H1 (cell line): ENCODE data around the gene CCT5. TPM values are rescaled to one million over a fixed set of nuclear protein-coding genes. Genes with fewer than 3 reads are reported as not detected.
A peak's percentile ranks its signal among the peaks of the same experiment; 100 is the strongest.

Experiments
- CTCF ChIA-PET: fragments of 300-600 bp; sonication (Branson Sonifier 250); formaldehyde crosslinking; loops from one replicate; lab custom pipeline; 2021; ENCODE audit not compliant: partially characterized antibody; lab: Charles Lee
- POLR2A ChIA-PET: fragments of 300-600 bp; sonication (Branson Sonifier 250); formaldehyde crosslinking; loops from one replicate; lab custom pipeline; 2021; ENCODE audit warnings: inconsistent platforms; ENCODE audit not compliant: partially characterized antibody; lab: Charles Lee
- DNase-seq, 2 experiments: peaks; one replicate each; pipeline versions ENCODE4 v3.0.0 to v3.0.0-alpha.2; 2010 to 2022; ENCODE audit warnings: low spot score in 2 of 2, low read depth in 1 of 2, mixed read lengths in 1 of 2
- FAIRE-seq: peaks from 2 replicates; lab custom pipeline; 2011; peaks lifted over from hg19 to GRCh38; lab: Jason Lieb, UNC
- H2AFZ ChIP-seq: 2 replicates; pipeline ENCODE4 v1.8.1; 2012; ENCODE audit warnings: low read length, inconsistent platforms
- H2AK5ac ChIP-seq: 2 replicates; pipeline ENCODE4 v1.6.1; 2013; ENCODE audit warnings: low read depth, low read length
- H2BK120ac ChIP-seq: replicated peaks from 2 replicates; pipeline ENCODE3; 2013; ENCODE audit warnings: low read depth, low read length, inconsistent platforms
- H2BK12ac ChIP-seq: 2 replicates; pipeline ENCODE4 v1.6.1; 2013; ENCODE audit warnings: low read depth, low read length
- H2BK15ac ChIP-seq: 2 replicates; pipeline ENCODE4 v1.6.1; 2013; ENCODE audit warnings: low read length
- H2BK20ac ChIP-seq: 2 replicates; pipeline ENCODE4 v1.6.1; 2013; ENCODE audit warnings: low read length
- H2BK5ac ChIP-seq: 2 replicates; pipeline ENCODE4 v1.6.1; 2013; ENCODE audit warnings: low read depth, low read length
- H3K14ac ChIP-seq: 2 replicates; pipeline ENCODE4 v1.6.1; 2013; ENCODE audit warnings: inconsistent platforms; ENCODE audit not compliant: insufficient read length
- H3K18ac ChIP-seq: 2 replicates; pipeline ENCODE4 v1.6.1; 2013; ENCODE audit warnings: low read length; ENCODE audit errors: extremely low read depth
- H3K23ac ChIP-seq: 2 replicates; pipeline ENCODE4 v1.6.1; 2013; ENCODE audit warnings: inconsistent platforms; ENCODE audit not compliant: insufficient read length
- H3K23me2 ChIP-seq: 2 replicates; pipeline ENCODE4 v1.6.1; 2013; ENCODE audit warnings: low read depth, low read length
- H3K27ac ChIP-seq: 2 replicates; pipeline ENCODE4 v1.6.1; 2011; ENCODE audit warnings: low read depth, low read length, inconsistent platforms
- H3K27me3 ChIP-seq, 4 experiments: replicated peaks in 1 of 4; 1 replicate in 1 of 4; 2 replicates in 3 of 4; pipeline versions ENCODE4 v1.6.1 to v1.8.1; 2011 to 2013; ENCODE audit warnings: low read length in 3 of 4, mild to moderate bottlenecking in 3 of 4, inconsistent platforms in 2 of 4, mixed read lengths in 2 of 4, moderate library complexity in 1 of 4; ENCODE audit not compliant: control insufficient read depth in 3 of 4, insufficient read depth in 3 of 4; ENCODE audit errors: extremely low read depth in 1 of 4
- H3K36me3 ChIP-seq, 4 experiments: 2 replicates each; pipeline versions ENCODE4 v1.6.1 to v1.8.1; 2011 to 2013; ENCODE audit warnings: mild to moderate bottlenecking in 4 of 4, low read length in 3 of 4, moderate library complexity in 2 of 4, control low read depth in 1 of 4, inconsistent platforms in 1 of 4; ENCODE audit not compliant: insufficient read depth in 4 of 4, control insufficient read depth in 2 of 4
- H3K4ac ChIP-seq: replicated peaks from 2 replicates; pipeline ENCODE3; 2013; ENCODE audit warnings: low read length, low read depth, mixed read lengths, inconsistent platforms; ENCODE audit not compliant: insufficient read length
- H3K4me1 ChIP-seq, 4 experiments: replicated peaks in 1 of 4; 1 replicate in 1 of 4; 2 replicates in 3 of 4; pipeline versions ENCODE4 v1.6.1 to v1.8.1; 2011 to 2013; ENCODE audit warnings: low read length in 3 of 4, inconsistent platforms in 2 of 4, mixed read lengths in 1 of 4; ENCODE audit not compliant: insufficient read depth in 4 of 4, control insufficient read depth in 3 of 4
- H3K4me2 ChIP-seq, 2 experiments: 2 replicates each; pipeline versions ENCODE4 v1.6.1 to v1.8.1; 2011 to 2013; ENCODE audit warnings: low read depth in 2 of 2, low read length in 2 of 2, control low read depth in 1 of 2, inconsistent platforms in 1 of 2, mild to moderate bottlenecking in 1 of 2; ENCODE audit not compliant: insufficient read depth in 1 of 2
- H3K4me3 ChIP-seq, 4 experiments: fragments of 200-600, 300-600 bp in 1 of 4; sonication (generic), shearing (Covaris generic), sonication (Bioruptor Twin) in 1 of 4; 2 replicates each; pipeline versions ENCODE4 v1.5.1 to v1.8.1; 2011 to 2016; ENCODE audit warnings: low read length in 4 of 4, low read depth in 3 of 4, control low read depth in 2 of 4, inconsistent platforms in 2 of 4, mild to moderate bottlenecking in 2 of 4, mixed read lengths in 1 of 4, moderate library complexity in 1 of 4; ENCODE audit not compliant: insufficient read depth in 2 of 4; ENCODE audit errors: extremely low read depth in 1 of 4
- H3K56ac ChIP-seq: replicated peaks from 2 replicates; pipeline ENCODE3; 2013; ENCODE audit warnings: low read depth, mild to moderate bottlenecking, mixed read lengths, low read length, inconsistent platforms; ENCODE audit not compliant: insufficient read length
- H3K79me1 ChIP-seq: 2 replicates; pipeline ENCODE4 v1.6.1; 2013; ENCODE audit warnings: low read depth, low read length, control low read depth
- H3K79me2 ChIP-seq, 2 experiments: 2 replicates each; pipeline versions ENCODE4 v1.6.1 to v1.8.1; 2012 to 2013; ENCODE audit warnings: low read length in 2 of 2, mild to moderate bottlenecking in 2 of 2, inconsistent platforms in 1 of 2; ENCODE audit not compliant: insufficient read depth in 2 of 2, control insufficient read depth in 1 of 2
- H3K9ac ChIP-seq, 4 experiments: replicated peaks in 1 of 4; 1 replicate in 1 of 4; 2 replicates in 3 of 4; pipeline versions ENCODE4 v1.6.1 to v1.8.1; 2011 to 2013; ENCODE audit warnings: low read depth in 3 of 4, low read length in 3 of 4, control low read depth in 2 of 4, mild to moderate bottlenecking in 2 of 4, moderate library complexity in 2 of 4, inconsistent platforms in 1 of 4; ENCODE audit errors: extremely low read depth in 1 of 4
- H3K9me3 ChIP-seq, 2 experiments: 2 replicates each; pipeline versions ENCODE4 v1.6.1 to v1.8.1; 2012 to 2013; ENCODE audit warnings: mild to moderate bottlenecking in 2 of 2, moderate library complexity in 2 of 2, control low read depth in 1 of 2, inconsistent platforms in 1 of 2, low read depth in 1 of 2, low read length in 1 of 2, mixed read lengths in 1 of 2; ENCODE audit not compliant: insufficient read depth in 2 of 2
- H4K20me1 ChIP-seq, 2 experiments: replicated peaks in 1 of 2; 2 replicates each; pipeline versions ENCODE3 to v1.8.1; 2011 to 2013; ENCODE audit warnings: inconsistent platforms in 2 of 2, low read length in 2 of 2, mild to moderate bottlenecking in 1 of 2; ENCODE audit not compliant: insufficient read depth in 2 of 2, control insufficient read depth in 1 of 2
- H4K5ac ChIP-seq: 2 replicates; pipeline ENCODE4 v1.6.1; 2013; ENCODE audit warnings: low read length, low read depth, mixed read lengths, inconsistent platforms; ENCODE audit not compliant: insufficient read length
- H4K8ac ChIP-seq: 2 replicates; pipeline ENCODE4 v1.8.0; 2013; ENCODE audit warnings: mild to moderate bottlenecking, moderate library complexity, low read length, inconsistent platforms; ENCODE audit not compliant: insufficient read depth; ENCODE audit errors: extremely low read depth
- H4K91ac ChIP-seq: replicated peaks from 2 replicates; pipeline ENCODE3; 2013; ENCODE audit warnings: low read length, mixed read lengths, inconsistent platforms; ENCODE audit not compliant: insufficient read length
- BRCA1 ChIP-seq: IDR thresholded peaks from 2 replicates; pipeline ENCODE4 v1.6.1; 2012; ENCODE audit warnings: low read depth, low read length, improper control_type of control experiment
- EZH2 ChIP-seq: fragments of 200-600 bp; sonication (generic); IDR thresholded peaks from 2 replicates; pipeline ENCODE4 v1.7.1; 2012; ENCODE audit warnings: low read depth, mild to moderate bottlenecking, moderate library complexity, low read length, inconsistent platforms; ENCODE audit not compliant: severe bottlenecking
- GABPA ChIP-seq: IDR thresholded peaks from 2 replicates; pipeline ENCODE4 v1.6.1; 2011; ENCODE audit warnings: mild to moderate bottlenecking, low read length, moderate library complexity, borderline replicate concordance; ENCODE audit not compliant: insufficient read depth
- RAD21 ChIP-seq, 2 experiments: IDR thresholded peaks in 1 of 2; conservative IDR thresholded peaks in 1 of 2; 2 replicates each; pipeline ENCODE4 v1.6.1; 2011; ENCODE audit warnings: low read depth in 2 of 2, low read length in 2 of 2, improper control_type of control experiment in 1 of 2, inconsistent platforms in 1 of 2, mild to moderate bottlenecking in 1 of 2, moderate library complexity in 1 of 2
- SIX5 ChIP-seq: IDR thresholded peaks from 2 replicates; pipeline ENCODE4 v1.6.1; 2011; ENCODE audit warnings: mild to moderate bottlenecking, low read depth, low read length
- SP4 ChIP-seq: IDR thresholded peaks from 2 replicates; pipeline ENCODE4 v1.6.1; 2012; ENCODE audit warnings: low read length, inconsistent platforms
- SRF ChIP-seq: IDR thresholded peaks from 2 replicates; pipeline ENCODE4 v1.6.1; 2011; ENCODE audit warnings: mild to moderate bottlenecking, low read depth, low read length, moderate library complexity
- TAF7 ChIP-seq: optimal IDR thresholded peaks from 2 replicates; pipeline ENCODE3; 2011; ENCODE audit warnings: low read depth, mild to moderate bottlenecking, inconsistent platforms, low read length, moderate library complexity, borderline replicate concordance
- TBP ChIP-seq: IDR thresholded peaks from 2 replicates; pipeline ENCODE4 v1.6.1; 2011; ENCODE audit warnings: low read depth, low read length, improper control_type of control experiment
- TCF12 ChIP-seq: IDR thresholded peaks from 2 replicates; pipeline ENCODE4 v1.6.1; 2011; ENCODE audit warnings: low read depth, mild to moderate bottlenecking, low read length
- WGBS, 2 experiments: shearing (Covaris generic) in 1 of 2; methylation state at CpG; one replicate each; pipeline versions ENCODE4 v1.1.6 to v1.1.7; 2013 to 2015; ENCODE audit warnings: low lambda C conversion rate in 2 of 2, mixed read lengths in 2 of 2, inconsistent platforms in 1 of 2, low coverage in 1 of 2, missing lambda C conversion rate in 1 of 2; ENCODE audit not compliant: insufficient replicate concordance in 2 of 2, insufficient coverage in 1 of 2, insufficient read length in 1 of 2; ENCODE audit errors: extremely low coverage in 1 of 2, missing lambda C conversion rate in 1 of 2; 5-methylcytosine and 5-hydroxymethylcytosine counted together
- polyA plus RNA-seq, 7 experiments: library from polyadenylated mRNA; depleted of rRNA in 3 of 7; stranded (reverse) in 5 of 7; unstranded in 2 of 7; fragments of >200 nt in 5 of 7; fragments of 200-250 nt in 2 of 7; gene quantifications; 1 replicate in 5 of 7; 2 replicates in 1 of 7; 4 replicates in 1 of 7; pipeline versions ENCODE4 v1.2.1 to v1.2.3, GENCODE V29; 2011 to 2013; ENCODE audit warnings: missing spikeins in 2 of 7, mixed read lengths in 2 of 7
- total RNA-seq: library from RNA; stranded (reverse); fragmentation: NEBNext Ultra II Directional; extraction: Animal tissue kit (Norgen Biotek cat#: 25700); gene quantifications from 2 replicates; pipeline ENCODE4 v1.2.1, GENCODE V29; 2021
- TF ChIP-seq, protein P1 (sequence below), 3 experiments: IDR thresholded peaks; 1 replicate in 2 of 3; 2 replicates in 1 of 3; pipeline versions ENCODE4 v1.5.1 to v1.6.1; 2011; ENCODE audit warnings: low read length in 3 of 3, mild to moderate bottlenecking in 3 of 3, inconsistent platforms in 2 of 3, low read depth in 1 of 3, moderate library complexity in 1 of 3; ENCODE audit not compliant: insufficient read depth in 1 of 3; ENCODE audit errors: control extremely low read depth in 1 of 3

The CCT5 gene
- total and polyA plus RNA-seq, 2 of the 8 experiments (the other 6 are each of a cell fraction or from before 2014, with no cell fraction given): 425 to 549 TPM

DNA sequence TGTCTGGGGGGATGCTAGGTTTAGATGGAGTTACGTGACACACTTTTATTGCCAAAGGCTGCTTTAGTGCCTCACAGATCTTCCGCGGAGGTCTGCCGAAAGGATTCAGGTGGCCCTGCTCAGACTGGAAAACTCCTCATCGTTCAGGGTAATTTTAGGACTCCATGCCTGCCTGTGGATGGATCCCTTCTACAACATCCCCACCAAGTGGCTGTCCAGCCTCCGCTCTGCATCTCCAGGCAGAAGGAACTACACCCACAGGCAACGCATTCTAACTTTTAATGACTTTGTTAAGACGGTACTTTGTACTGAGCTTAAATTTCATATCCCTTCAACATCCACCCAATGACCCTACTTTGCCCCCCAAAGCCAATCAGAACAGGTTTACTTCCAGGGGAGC, 29.8 kb upstream of the CCT5 start:
- CTCF ChIA-PET: interaction anchor here (0.6 to 2.5 kb wide), 5 partner anchors 12 to 770 kb away, joined by 3 to 8 read pairs (median 3); no protein-coding TSS in a partner anchor
- no peak overlapping the region for H3K56ac ChIP-seq
- H4K5ac ChIP-seq: no peak overlapping the region
- 94% methylated on average over 8 of the region's 8 CpGs; no CpG with 5 or more reads in 1 of the 2 experiments for WGBS, 2 experiments
- H3K4ac ChIP-seq: no peak overlapping the region
- H2BK20ac ChIP-seq: no peak overlapping the region
- no peaks in the 10 kb centered on the region for H3K79me1 ChIP-seq
- no peaks in the 10 kb centered on the region for H3K27me3 ChIP-seq
- no peak overlapping the region for H2BK5ac ChIP-seq
- no peak overlapping the region for H2BK15ac ChIP-seq
- no peak overlapping the region for H3K18ac ChIP-seq
- peaks cover 0 to 2% of the 10 kb centered on the region in 2 experiments for H4K20me1 ChIP-seq
- H3K27ac ChIP-seq: no peak overlapping the region
- H3K36me3 ChIP-seq: no peaks in the 10 kb centered on the region
- H3K23ac ChIP-seq: no peak overlapping the region
- H3K4me1 ChIP-seq: no peaks in the 10 kb centered on the region
- POLR2A ChIA-PET: interaction anchor here (0.6 to 1.2 kb wide), 2 partner anchors 12 to 198 kb away, joined by 3 read pairs; no protein-coding TSS in a partner anchor
- 0 out of 7 replicates have a peak overlapping the region, but pooled peaks of 1 of the 4 experiments have one; percentile 7 for H3K9ac ChIP-seq
- DNase-seq (no peak), FAIRE-seq (no peak)
- no peak overlapping the region for H3K4me3 ChIP-seq
- no peak overlapping the region for H2BK120ac ChIP-seq
- H2BK12ac ChIP-seq: no peak overlapping the region
- no peaks in the 10 kb centered on the region for H3K79me2 ChIP-seq
- H3K23me2 ChIP-seq: no peaks in the 10 kb centered on the region
- H3K4me2 ChIP-seq: no peak overlapping the region
- no peak overlapping the region for H3K14ac ChIP-seq
- H2AK5ac ChIP-seq: no peak overlapping the region
- H2AFZ ChIP-seq: no peak overlapping the region
- H4K8ac ChIP-seq: no peak overlapping the region
- no peak overlapping the region for H4K91ac ChIP-seq
- no peaks in the 10 kb centered on the region; a peak in 1 of 4 replicates for H3K9me3 ChIP-seq
- TF ChIP-seq SP4 (no peak), TBP (no peak), TCF12 (no peak), EZH2 (no peak), BRCA1 (no peak), RAD21 (IDR thresholded peaks at IDR 0.05 in 1 of 2, conservative IDR thresholded peaks at IDR 0.05 in 1 of 2; ENCODE audit: low read depth in 2 of 2, low read length in 2 of 2) (peak; percentile 53 to 66), SIX5 (no peak), SRF (no peak), TAF7 (no peak), GABPA (no peak)
- TF ChIP-seq, protein P1, sequence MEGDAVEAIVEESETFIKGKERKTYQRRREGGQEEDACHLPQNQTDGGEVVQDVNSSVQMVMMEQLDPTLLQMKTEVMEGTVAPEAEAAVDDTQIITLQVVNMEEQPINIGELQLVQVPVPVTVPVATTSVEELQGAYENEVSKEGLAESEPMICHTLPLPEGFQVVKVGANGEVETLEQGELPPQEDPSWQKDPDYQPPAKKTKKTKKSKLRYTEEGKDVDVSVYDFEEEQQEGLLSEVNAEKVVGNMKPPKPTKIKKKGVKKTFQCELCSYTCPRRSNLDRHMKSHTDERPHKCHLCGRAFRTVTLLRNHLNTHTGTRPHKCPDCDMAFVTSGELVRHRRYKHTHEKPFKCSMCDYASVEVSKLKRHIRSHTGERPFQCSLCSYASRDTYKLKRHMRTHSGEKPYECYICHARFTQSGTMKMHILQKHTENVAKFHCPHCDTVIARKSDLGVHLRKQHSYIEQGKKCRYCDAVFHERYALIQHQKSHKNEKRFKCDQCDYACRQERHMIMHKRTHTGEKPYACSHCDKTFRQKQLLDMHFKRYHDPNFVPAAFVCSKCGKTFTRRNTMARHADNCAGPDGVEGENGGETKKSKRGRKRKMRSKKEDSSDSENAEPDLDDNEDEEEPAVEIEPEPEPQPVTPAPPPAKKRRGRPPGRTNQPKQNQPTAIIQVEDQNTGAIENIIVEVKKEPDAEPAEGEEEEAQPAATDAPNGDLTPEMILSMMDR (IDR thresholded peaks at IDR 0.05; ENCODE audit: control extremely low read depth in 1 of 3, insufficient read depth in 1 of 3, low read depth in 1 of 3, low read length in 3 of 3): peak; percentile 25 to 42 (median 33); a peak in 3 of 4 replicates
